ENCODE results near the gene SETDB1. TPM values are rescaled to one million over a fixed set of nuclear protein-coding genes. Genes with fewer than 3 reads are reported as not detected.

The SETDB1 gene
- total RNA-seq, 4 donors from 2014 or later, result 21.8 to 63.2 (median 54.4) TPM

GRCh38 chr1:150997949-150998348 is 71.8 kb downstream of the SETDB1 start:
- TF ChIP-seq CTCF (IDR thresholded peaks at IDR 0.05), result no peak
- TF ChIP-seq POLR2A (IDR thresholded peaks at IDR 0.05), result no peak
- Histone ChIP-seq H3K27me3 (no peaks in the 10 kb centered on the region), H3K4me3 (no peak overlapping the region)

GRCh38 chr1:150999051-150999674 is 73.0 kb downstream of the SETDB1 start:
- no peaks in the 10 kb centered on the region for H3K36me3 ChIP-seq
- H3K27me3 ChIP-seq, result no peaks in the 10 kb centered on the region
- no peaks in the 10 kb centered on the region for H3K9me3 ChIP-seq
- H3K4me1 ChIP-seq, result peaks cover 7% of the 10 kb centered on the region in 2 donors
- DNase-seq, result no peak
- H3K4me3 ChIP-seq, result no peak overlapping the region
- no peak overlapping the region for H3K27ac ChIP-seq
- intact Hi-C loops (cut with DNase I; ENCODE audit: low total_unique reads), result no loop called here
- TF ChIP-seq POLR2A (IDR thresholded peaks at IDR 0.05) (no peak), CTCF (IDR thresholded peaks at IDR 0.05) (no peak)

More at GRCh38 chr1:150997949-150998348, 71.8 kb downstream of the SETDB1 start:
- intact Hi-C loops (cut with DNase I; ENCODE audit: low total_unique reads), result no loop called here
- Histone ChIP-seq H3K9me3 (no peaks in the 10 kb centered on the region), H3K27ac (no peak overlapping the region), H3K4me1 (peaks cover 7% of the 10 kb centered on the region in 2 donors), H3K36me3 (no peaks in the 10 kb centered on the region)
- no peak for DNase-seq

DNA sequence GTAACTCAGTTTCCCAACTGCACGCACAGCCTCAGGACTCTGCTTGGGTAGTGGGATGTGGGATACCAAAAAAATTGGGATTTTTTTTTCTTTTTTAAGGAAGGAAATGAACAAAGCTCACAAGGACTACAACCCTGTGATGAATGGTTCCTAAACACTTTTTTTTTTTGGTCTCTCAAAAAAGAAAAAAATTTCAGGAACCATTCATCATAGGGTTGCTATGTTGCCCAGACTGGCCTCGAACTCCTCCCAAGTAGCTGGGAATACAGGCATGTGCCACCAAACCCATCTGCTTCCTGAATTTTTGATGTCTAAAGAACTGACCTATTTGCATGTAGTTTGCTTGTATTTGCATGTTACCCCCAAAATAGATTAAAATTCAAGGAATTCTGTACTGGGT is 73.8 kb downstream of the SETDB1 start:
- no peak for DNase-seq
- Histone ChIP-seq H3K27me3 (no peaks in the 10 kb centered on the region), H3K9me3 (no peaks in the 10 kb centered on the region), H3K4me1 (peaks cover 7% of the 10 kb centered on the region in 2 donors), H3K36me3 (no peaks in the 10 kb centered on the region), H3K27ac (no peak overlapping the region), H3K4me3 (no peak overlapping the region)
- intact Hi-C loops (cut with DNase I; ENCODE audit: low total_unique reads), result no loop called here
- TF ChIP-seq POLR2A (IDR thresholded peaks at IDR 0.05) (no peak), CTCF (IDR thresholded peaks at IDR 0.05) (no peak)

GRCh38 chr1:151000408-151000807 is 74.2 kb downstream of the SETDB1 start:
- TF ChIP-seq CTCF (IDR thresholded peaks at IDR 0.05), result no peak
- no peak for TF ChIP-seq POLR2A (IDR thresholded peaks at IDR 0.05)
- Histone ChIP-seq H3K4me3 (no peak overlapping the region), H3K27ac (no peak overlapping the region), H3K9me3 (no peaks in the 10 kb centered on the region), H3K4me1 (peaks cover 6 to 7% of the 10 kb centered on the region in 2 donors), H3K36me3 (no peaks in the 10 kb centered on the region), H3K27me3 (no peaks in the 10 kb centered on the region)
- no peak for DNase-seq
- intact Hi-C loops (cut with DNase I; ENCODE audit: low total_unique reads), result no loop called here

- Histone ChIP-seq H3K4me1 (peaks cover 0 to 4% of the 10 kb centered on the region in 2 donors), H3K27me3 (no peaks in the 10 kb centered on the region), H3K4me3 (no peak overlapping the region), H3K27ac (no peak overlapping the region), H3K9me3 (no peaks in the 10 kb centered on the region), H3K36me3 (no peaks in the 10 kb centered on the region)
- no peak for DNase-seq
- intact Hi-C loops (cut with DNase I; ENCODE audit: low total_unique reads), result no loop called here
- TF ChIP-seq CTCF (IDR thresholded peaks at IDR 0.05), result no peak
- no peak for TF ChIP-seq POLR2A (IDR thresholded peaks at IDR 0.05)
These were observed 75.4 kb downstream of the SETDB1 start for GRCh38 chr1:151001602-151002001.
